Neural progenitor cell (in vitro differentiated cells): Measurements from ENCODE around the gene SLC44A1.

Experiments used
- EZH2 ChIP-seq: fragments of 200-600 bp; sonication (generic); IDR thresholded peaks from 2 replicates; pipeline ENCODE4 v1.6.1; 2017; ENCODE audit warnings: antibody characterized with exemption, mild to moderate bottlenecking, moderate library complexity
- TF ChIP-seq, protein P1 (sequence below): fragments of 200-600 bp; sonication (generic); IDR thresholded peaks from 2 replicates; pipeline ENCODE4 v1.5.1; 2017; ENCODE audit warnings: antibody characterized with exemption, mild to moderate bottlenecking

DNA sequence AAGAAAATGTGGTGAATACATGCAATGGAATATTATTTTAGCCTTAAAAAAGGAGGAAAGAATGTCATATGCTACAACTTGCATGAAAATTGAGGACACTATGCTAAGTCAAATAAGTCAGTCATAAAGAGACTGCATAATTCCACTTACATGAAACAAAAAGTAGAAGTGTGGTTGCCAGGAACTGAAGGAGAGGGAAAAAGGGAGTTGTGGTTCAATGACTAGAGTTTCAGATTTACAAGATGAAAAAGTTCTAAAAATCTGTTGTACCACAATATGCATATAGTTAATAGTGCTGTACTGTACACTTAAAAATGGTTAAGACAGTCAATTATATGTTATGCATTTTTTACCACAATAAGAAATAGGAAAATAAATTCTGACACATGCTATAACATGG is 95.4 kb downstream of the SLC44A1 start:
- TF ChIP-seq, protein P1, sequence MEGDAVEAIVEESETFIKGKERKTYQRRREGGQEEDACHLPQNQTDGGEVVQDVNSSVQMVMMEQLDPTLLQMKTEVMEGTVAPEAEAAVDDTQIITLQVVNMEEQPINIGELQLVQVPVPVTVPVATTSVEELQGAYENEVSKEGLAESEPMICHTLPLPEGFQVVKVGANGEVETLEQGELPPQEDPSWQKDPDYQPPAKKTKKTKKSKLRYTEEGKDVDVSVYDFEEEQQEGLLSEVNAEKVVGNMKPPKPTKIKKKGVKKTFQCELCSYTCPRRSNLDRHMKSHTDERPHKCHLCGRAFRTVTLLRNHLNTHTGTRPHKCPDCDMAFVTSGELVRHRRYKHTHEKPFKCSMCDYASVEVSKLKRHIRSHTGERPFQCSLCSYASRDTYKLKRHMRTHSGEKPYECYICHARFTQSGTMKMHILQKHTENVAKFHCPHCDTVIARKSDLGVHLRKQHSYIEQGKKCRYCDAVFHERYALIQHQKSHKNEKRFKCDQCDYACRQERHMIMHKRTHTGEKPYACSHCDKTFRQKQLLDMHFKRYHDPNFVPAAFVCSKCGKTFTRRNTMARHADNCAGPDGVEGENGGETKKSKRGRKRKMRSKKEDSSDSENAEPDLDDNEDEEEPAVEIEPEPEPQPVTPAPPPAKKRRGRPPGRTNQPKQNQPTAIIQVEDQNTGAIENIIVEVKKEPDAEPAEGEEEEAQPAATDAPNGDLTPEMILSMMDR = no peak
- TF ChIP-seq EZH2 = no peak
